PFSK-1 (cell line): ENCODE results near the gene FGF1.

Experiments used
- POLR2AphosphoS5 ChIP-seq: IDR thresholded peaks from 2 replicates; pipeline ENCODE4 v1.6.1; 2012; ENCODE audit warnings: low read depth, mild to moderate bottlenecking, control low read depth, low read length, moderate library complexity
- TAF1 ChIP-seq: IDR thresholded peaks from 2 replicates; pipeline ENCODE4 v1.6.1; 2012; ENCODE audit warnings: low read length, control low read depth, borderline replicate concordance; ENCODE audit not compliant: insufficient read depth

DNA sequence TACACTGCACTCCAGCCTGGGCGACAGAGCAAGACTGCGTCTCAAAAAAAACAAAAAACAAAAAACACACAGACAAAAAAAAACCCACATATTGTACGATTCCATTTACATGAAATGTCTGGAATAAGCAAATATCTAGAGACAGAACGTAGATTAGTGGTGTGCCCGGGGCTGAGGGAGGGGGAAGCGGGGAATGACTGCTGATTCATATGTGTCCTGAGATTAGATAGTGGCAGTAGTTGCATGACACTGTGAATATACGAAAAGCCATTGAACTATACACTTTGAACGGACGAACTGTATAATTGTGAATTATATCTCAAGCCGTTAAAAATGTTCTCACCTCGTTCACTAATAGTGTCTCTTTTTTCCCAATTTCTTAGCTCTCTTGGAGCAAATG, 23.9 kb downstream of the FGF1 start:
- no peak for TF ChIP-seq TAF1
- no peak for TF ChIP-seq POLR2AphosphoS5
